ENCODE data around the gene NEDD9. TPM values are rescaled to one million over a fixed set of nuclear protein-coding genes. Genes with fewer than 3 reads are reported as not detected.

The NEDD9 gene
- total and polyA plus RNA-seq, 2 donors (not counting 1 experiment from before 2014, with no cell fraction given): 38.9 to 46.2 TPM

GRCh38 chr6:11271228-11272020, 39.0 kb upstream of the NEDD9 start:
- POLR2A ChIA-PET: no interaction called here
- no peak overlapping the region for H3K9ac ChIP-seq (ENCODE audit: low read length)
- no peak overlapping the region for H2AFZ ChIP-seq (ENCODE audit: insufficient read depth, low read depth, low read length, poor library complexity, severe bottlenecking)
- Mint-ChIP-seq H3K4me1 (peaks cover 29% of the 10 kb centered on the region), H3K27me3 (no peaks in the 10 kb centered on the region), H3K9me3 (ENCODE audit: insufficient read depth) (no peaks in the 10 kb centered on the region), H3K27ac (no peak overlapping the region), H3K4me3 (no peak overlapping the region)
- TF ChIP-seq CTCF (IDR thresholded peaks at IDR 0.05): no peak
- TF ChIP-seq EZH2 (IDR thresholded peaks at IDR 0.05; ENCODE audit: borderline replicate concordance, insufficient read depth, low read depth, low read length, poor library complexity, severe bottlenecking): no peak
- H3K4me1 ChIP-seq (ENCODE audit: control insufficient read depth in 2 of 2, insufficient read depth in 2 of 2, low read length in 2 of 2): peaks cover 11 to 16% of the 10 kb centered on the region in 2 donors
- peaks cover 19 to 31% of the 10 kb centered on the region in 2 experiments for H3K36me3 ChIP-seq (replicated peaks in 1 of 2; ENCODE audit: control extremely low read depth in 1 of 2, control insufficient read depth in 1 of 2, extremely low read depth in 1 of 2, insufficient read depth in 2 of 2, low read length in 1 of 2)
- no peak overlapping the region for H3K27ac ChIP-seq (ENCODE audit: low read length in 2 of 2)
- DNase-seq (no peak), ATAC-seq (ENCODE audit: low read depth) (no peak)
- intact Hi-C loops (cut with micrococcal nuclease): no loop called here
- H3K4me2 ChIP-seq (replicated peaks; ENCODE audit: low read depth, low read length, poor library complexity, severe bottlenecking): no peak overlapping the region
- 92% methylated on average over 2 of the region's 4 CpGs for WGBS (ENCODE audit: insufficient coverage)
- CTCF ChIA-PET: interaction anchor here (1.0 kb wide), 1 partner anchor 225 kb away, joined by 5 read pairs; no protein-coding TSS in a partner anchor
- H3K4me3 ChIP-seq (ENCODE audit: control extremely low read depth in 1 of 5, extremely low read depth in 1 of 5, insufficient read depth in 1 of 5, low read depth in 2 of 5, low read length in 4 of 5): no peak overlapping the region
- peaks cover 4% of the 10 kb centered on the region for H4K20me1 ChIP-seq (ENCODE audit: control insufficient read depth, insufficient read depth, low read length, poor library complexity, severe bottlenecking)
- H3K27me3 ChIP-seq (replicated peaks in 1 of 4; ENCODE audit: control extremely low read depth in 1 of 4, control insufficient read depth in 3 of 4, insufficient read depth in 4 of 4, low read length in 3 of 4): no peaks in the 10 kb centered on the region
- peaks cover 79% of the 10 kb centered on the region for H3K79me2 ChIP-seq (ENCODE audit: control insufficient read depth, insufficient read depth, low read length)
- H3K9me3 ChIP-seq (ENCODE audit: control extremely low read depth in 1 of 3, control insufficient read depth in 2 of 3, insufficient read depth in 1 of 3, low read length in 2 of 3): no peaks in the 10 kb centered on the region

Data from B cell (primary cell).